ENCODE results near the gene ERC1.

ERC1 gene

DNA sequence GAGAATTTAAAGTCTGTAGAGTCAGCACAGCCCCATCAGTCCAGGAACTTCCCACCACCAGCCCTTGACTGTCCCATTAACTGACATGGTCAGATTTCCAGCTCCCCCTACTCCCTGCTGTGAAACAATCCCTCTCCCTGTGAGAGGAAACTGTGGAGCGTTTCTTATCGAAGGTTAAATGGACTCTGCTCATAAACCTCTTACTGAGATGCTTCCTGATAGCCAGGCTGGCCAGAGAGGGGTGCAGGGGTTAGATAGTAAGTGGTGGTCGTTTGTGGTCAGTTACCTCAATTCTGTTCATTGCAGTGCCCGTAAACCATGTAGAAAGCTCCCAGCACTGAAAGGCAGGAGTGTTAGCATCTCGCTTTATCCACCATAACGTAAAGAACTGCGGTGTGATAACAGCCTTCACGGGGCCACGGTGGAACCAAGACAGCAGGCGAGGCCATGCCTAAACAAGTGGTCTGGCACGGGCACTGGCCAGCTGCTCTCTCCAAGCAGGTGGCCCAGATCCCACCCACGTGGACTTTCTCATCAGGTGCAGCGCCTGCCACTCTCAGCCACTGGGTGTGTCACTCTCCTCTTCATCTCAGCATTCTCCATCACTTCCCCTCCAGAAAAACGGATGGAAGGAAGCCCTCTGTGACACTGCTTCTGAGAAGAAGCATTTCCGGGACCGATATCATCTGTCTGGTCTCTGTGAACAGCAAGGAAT is 501.1 kb downstream of the ERC1 start:
- no peak for DNase-seq

GRCh38 chr12:1493781-1494565 is 502.9 kb downstream of the ERC1 start:
- in situ Hi-C loops (cut with HindIII; ENCODE audit: low pct_ligation_motif_present, low pct_unique_long_range_greater_than_20kb, low sequenced_read_pairs), result no loop called here
- no peak for DNase-seq

More for the DNA sequence above, 501.1 kb downstream of the ERC1 start:
- in situ Hi-C loops (cut with HindIII; ENCODE audit: low pct_ligation_motif_present, low pct_unique_long_range_greater_than_20kb, low sequenced_read_pairs), result no loop called here

- in situ Hi-C loops (cut with HindIII; ENCODE audit: low pct_ligation_motif_present, low pct_unique_long_range_greater_than_20kb, low sequenced_read_pairs), result no loop called here
Measured at GRCh38 chr12:1494856-1495255, 503.8 kb downstream of the ERC1 start.

GRCh38 chr12:1496162-1496900 is 505.3 kb downstream of the ERC1 start:
- in situ Hi-C loops (cut with HindIII; ENCODE audit: low pct_ligation_motif_present, low pct_unique_long_range_greater_than_20kb, low sequenced_read_pairs), result no loop called here
- DNase-seq, result no peak

More at GRCh38 chr12:1494856-1495255, 503.8 kb downstream of the ERC1 start:
- no peak for DNase-seq

GRCh38 chr12:1497161-1497560 is 506.1 kb downstream of the ERC1 start:
- in situ Hi-C loops (cut with HindIII; ENCODE audit: low pct_ligation_motif_present, low pct_unique_long_range_greater_than_20kb, low sequenced_read_pairs), result no loop called here

GRCh38 chr12:1498199-1498740 is 507.2 kb downstream of the ERC1 start:
- DNase-seq, result no peak
- in situ Hi-C loops (cut with HindIII; ENCODE audit: low pct_ligation_motif_present, low pct_unique_long_range_greater_than_20kb, low sequenced_read_pairs), result no loop called here

More at GRCh38 chr12:1497161-1497560, 506.1 kb downstream of the ERC1 start:
- DNase-seq, result no peak

DNA sequence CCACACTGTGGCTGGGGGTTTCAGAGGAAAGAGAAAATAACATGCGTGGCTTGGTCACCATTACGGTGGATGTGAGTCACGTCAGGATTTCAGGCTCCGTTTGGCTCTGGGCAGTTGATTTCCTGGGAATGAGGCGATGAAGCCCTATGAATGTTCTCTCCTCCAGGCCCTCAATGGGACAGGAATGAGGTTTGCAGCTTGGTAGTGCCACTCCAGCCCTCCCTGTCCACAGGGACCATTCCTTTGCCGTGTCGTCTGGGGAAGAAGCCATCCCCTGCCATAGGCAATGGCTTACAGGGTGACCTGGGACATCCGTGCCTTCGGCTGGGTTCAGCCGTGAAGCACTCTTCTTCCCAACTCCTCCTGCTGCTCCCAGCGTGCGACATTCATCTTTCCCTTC is 508.3 kb downstream of the ERC1 start:
- in situ Hi-C loops (cut with HindIII; ENCODE audit: low pct_ligation_motif_present, low pct_unique_long_range_greater_than_20kb, low sequenced_read_pairs), result no loop called here

DNA sequence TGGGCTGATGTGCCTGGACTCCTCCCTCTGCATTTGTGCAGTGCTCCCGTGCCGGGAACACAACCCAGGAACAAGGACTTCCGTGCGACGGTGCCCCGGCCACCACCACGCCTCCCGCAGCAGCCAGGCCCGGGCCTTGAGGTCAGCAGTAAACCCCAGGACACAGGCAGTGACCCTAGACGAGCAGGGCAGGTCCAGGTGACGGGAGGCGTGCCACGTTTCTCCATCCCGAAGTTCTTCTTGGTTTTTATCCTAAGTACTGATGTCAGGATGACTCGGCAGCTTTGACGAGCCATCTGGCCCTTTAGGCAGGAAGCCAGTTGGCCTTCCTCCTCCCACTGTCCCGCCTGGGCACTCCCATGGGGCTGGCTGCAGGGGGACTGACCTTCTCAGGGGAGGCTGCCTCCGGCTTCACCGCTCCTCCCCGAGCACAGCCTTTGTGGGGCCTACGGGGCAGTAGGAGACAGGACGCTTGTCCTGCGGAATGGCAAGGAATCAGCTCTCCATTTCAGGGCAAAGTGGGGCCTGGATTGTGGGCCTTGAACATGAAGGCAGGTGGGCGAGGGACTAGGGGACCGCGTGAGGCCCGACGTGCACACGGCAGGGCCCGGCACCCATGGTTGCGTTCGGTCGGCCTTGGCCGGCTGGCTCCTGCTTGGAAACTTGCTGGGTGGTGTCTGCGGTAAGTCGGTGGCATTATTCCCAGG is 509.2 kb downstream of the ERC1 start:
- in situ Hi-C loops (cut with HindIII; ENCODE audit: low pct_ligation_motif_present, low pct_unique_long_range_greater_than_20kb, low sequenced_read_pairs), result no loop called here
- DNase-seq, result no peak

More for the DNA sequence above, 508.3 kb downstream of the ERC1 start:
- DNase-seq, result no peak

DNA sequence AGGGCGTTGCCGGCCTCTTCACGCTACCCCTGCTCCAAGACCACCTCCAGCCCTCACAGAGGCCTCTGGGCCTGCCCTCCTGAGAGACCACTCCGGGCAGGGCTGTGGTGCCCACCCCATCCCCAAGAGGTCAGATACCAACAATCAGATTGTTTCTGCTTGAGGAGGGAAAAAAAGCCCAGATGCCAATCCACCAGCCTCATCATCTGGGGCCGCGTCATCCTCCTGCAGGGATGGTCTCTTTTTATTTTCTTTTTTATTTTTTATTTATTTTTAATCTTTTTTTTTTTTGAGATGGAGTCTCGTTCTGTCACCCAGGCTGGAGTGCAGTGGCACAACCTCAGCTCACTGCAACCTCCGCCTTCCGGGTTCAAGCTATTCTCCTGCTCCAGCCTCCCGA is 510.0 kb downstream of the ERC1 start:
- in situ Hi-C loops (cut with HindIII; ENCODE audit: low pct_ligation_motif_present, low pct_unique_long_range_greater_than_20kb, low sequenced_read_pairs), result no loop called here
- no peak for DNase-seq

DNA sequence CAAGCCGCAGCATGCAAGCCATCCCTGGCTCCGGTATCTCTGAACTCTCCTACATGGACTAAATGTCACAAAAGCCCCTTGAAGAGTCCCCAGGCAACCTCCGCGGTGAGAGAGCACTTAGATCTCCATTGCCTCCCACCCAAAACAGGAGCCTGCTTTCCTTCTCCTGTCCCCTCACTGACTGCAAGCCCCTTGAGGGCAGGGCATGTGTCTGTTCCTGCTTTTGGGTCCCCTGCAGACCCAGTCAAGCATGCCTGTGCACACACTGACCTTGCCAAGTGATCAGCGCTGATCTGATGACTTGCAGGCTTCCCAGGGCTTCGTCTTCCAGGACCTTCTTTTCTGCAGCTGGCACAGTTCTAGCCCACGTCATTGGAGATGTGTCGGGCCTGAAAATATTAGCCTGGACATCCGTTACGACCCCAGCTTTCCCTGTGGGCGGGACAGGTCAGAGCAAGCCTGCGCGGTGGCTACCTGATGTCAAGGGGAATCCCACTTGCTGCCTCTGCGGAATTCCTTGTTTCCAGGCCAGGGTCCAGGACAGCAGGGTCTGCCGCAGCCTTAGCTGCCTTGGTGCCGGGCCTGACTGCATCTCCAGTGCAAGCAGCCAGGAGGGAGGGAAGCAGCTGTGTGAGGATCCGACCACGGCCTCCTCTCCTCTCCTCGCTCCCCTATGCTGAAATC is 510.8 kb downstream of the ERC1 start:
- DNase-seq, result no peak
- in situ Hi-C loops (cut with HindIII; ENCODE audit: low pct_ligation_motif_present, low pct_unique_long_range_greater_than_20kb, low sequenced_read_pairs), result no loop called here

- in situ Hi-C loops (cut with HindIII; ENCODE audit: low pct_ligation_motif_present, low pct_unique_long_range_greater_than_20kb, low sequenced_read_pairs), result no loop called here
- DNase-seq, result no peak
Measured at GRCh38 chr12:1502379-1502720, 511.3 kb downstream of the ERC1 start.

- no peak for DNase-seq
- in situ Hi-C loops (cut with HindIII; ENCODE audit: low pct_ligation_motif_present, low pct_unique_long_range_greater_than_20kb, low sequenced_read_pairs), result no loop called here
Measured at GRCh38 chr12:1502831-1503230, 511.8 kb downstream of the ERC1 start.

DNA sequence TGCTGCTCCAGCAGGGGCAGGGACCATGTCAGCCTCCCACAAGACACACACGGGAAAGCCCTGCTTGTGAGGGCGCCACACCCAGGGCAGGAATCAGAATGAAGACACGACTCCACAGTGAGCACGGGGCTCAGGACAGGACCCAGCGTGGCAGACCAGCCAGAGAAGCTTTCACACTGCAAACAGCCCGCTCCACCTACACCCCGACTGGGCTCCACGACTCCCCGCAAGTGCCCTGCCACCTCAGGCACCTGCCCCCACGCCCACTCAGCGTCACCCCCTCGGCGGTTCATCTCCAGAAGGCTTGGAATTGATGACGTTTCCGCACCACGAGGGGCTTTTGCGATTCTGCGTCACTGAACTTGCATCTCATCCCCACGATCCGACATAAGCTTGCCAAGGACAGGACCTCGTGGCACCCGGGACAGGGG is 512.3 kb downstream of the ERC1 start:
- in situ Hi-C loops (cut with HindIII; ENCODE audit: low pct_ligation_motif_present, low pct_unique_long_range_greater_than_20kb, low sequenced_read_pairs), result no loop called here
- no peak for DNase-seq

- no peak for DNase-seq
- in situ Hi-C loops (cut with HindIII; ENCODE audit: low pct_ligation_motif_present, low pct_unique_long_range_greater_than_20kb, low sequenced_read_pairs), result no loop called here
Measured at GRCh38 chr12:1504304-1504894, 513.4 kb downstream of the ERC1 start.

DNA sequence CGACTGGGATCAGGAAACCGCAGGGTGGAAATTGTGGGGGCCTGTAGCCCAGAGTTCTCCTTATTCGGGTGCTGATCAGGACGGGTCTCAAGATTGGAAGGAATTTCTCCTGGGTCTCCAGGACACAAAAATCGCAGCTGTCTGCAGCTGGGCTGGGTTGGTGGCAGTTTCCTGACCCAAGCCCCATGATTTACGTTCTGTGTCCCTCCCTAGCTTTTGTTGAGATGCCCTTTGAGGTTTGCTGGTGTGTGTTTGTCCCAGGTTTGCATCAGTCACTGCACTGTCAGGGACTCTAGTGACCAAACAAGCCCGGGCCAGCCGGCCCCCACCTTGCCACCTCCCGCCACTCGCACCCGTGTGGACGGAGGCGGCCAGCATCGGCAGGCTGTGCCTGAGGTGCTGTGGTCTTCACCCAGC is 513.9 kb downstream of the ERC1 start:
- in situ Hi-C loops (cut with HindIII; ENCODE audit: low pct_ligation_motif_present, low pct_unique_long_range_greater_than_20kb, low sequenced_read_pairs), result no loop called here
- no peak for DNase-seq

DNA sequence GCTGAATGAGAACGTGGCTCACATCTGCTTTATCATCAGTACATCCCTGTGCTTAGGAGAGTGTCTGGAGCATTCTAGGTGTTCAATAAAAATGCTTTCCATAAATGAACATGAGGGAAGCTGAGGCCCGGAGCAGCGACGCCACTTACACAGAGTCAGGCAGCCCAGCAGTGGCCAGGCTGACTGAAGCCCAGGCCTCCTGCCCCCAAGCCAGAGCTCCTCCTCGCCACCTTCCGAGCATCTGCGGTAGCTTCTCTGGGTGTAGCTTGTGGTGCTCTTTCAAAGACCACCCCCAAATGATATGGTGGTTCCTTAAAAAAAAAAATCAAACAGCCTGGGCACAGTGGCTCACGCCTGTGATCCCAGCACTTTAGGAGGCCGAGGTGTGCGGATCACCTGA is 514.6 kb downstream of the ERC1 start:
- in situ Hi-C loops (cut with HindIII; ENCODE audit: low pct_ligation_motif_present, low pct_unique_long_range_greater_than_20kb, low sequenced_read_pairs), result no loop called here
- DNase-seq, result no peak

DNA sequence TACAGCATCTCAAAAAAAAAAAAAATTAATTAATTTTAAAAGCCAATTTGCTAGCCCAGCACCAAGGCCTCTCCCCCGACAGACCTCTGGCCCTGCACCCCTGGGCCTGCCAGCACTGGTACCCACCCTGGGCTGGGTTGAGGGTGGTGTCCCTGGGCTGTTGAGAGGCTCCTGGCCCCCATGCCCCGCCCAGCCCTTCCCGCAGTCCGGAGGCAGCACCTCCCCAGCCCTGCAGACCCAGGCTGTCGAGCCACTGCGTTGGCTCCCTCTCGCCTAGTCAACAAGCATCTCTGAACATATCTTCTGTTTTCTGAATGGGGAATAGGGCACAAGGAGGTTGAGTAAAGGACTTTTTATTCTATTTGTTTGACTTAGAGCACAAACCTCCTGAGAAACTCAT is 516.3 kb downstream of the ERC1 start:
- in situ Hi-C loops (cut with HindIII; ENCODE audit: low pct_ligation_motif_present, low pct_unique_long_range_greater_than_20kb, low sequenced_read_pairs), result no loop called here
- no peak for DNase-seq

Data from ACHN (cell line).